Hepatocyte (in vitro differentiated cells): ENCODE results near the gene ARMH4.

Source experiments
- CTCF ChIP-seq: fragments of 200-600 bp; sonication (generic); IDR thresholded peaks from 2 replicates; pipeline ENCODE4 v1.5.1; 2016; ENCODE audit warnings: antibody characterized with exemption, mild to moderate bottlenecking; ENCODE audit not compliant: poor library complexity
- EZH2 ChIP-seq: fragments of 200-600 bp; sonication (generic); IDR thresholded peaks from 2 replicates; pipeline ENCODE4 v1.6.1; 2016; ENCODE audit warnings: antibody characterized with exemption, mild to moderate bottlenecking, borderline replicate concordance
- EZH2phosphoT487 ChIP-seq: fragments of 200-600 bp; sonication (generic); IDR thresholded peaks from one replicate; pipeline ENCODE4 v1.6.1; 2018; ENCODE audit warnings: antibody characterized with exemption, mild to moderate bottlenecking, low read depth, moderate library complexity; ENCODE audit not compliant: unreplicated experiment, severe bottlenecking

- TF ChIP-seq CTCF (no peak), EZH2 (no peak), EZH2phosphoT487 (no peak)
These were observed 15.0 kb upstream of the ARMH4 start for GRCh38 chr14:58167057-58167456.
